Effector memory CD4-positive, alpha-beta T cell (primary cell): Measurements from ENCODE around the gene TRABD2B.

Experiments used
- DNase-seq, 3 donors: peaks; one replicate each; pipeline ENCODE4 v3.0.0-alpha.2; 2020
- H3K27ac ChIP-seq: 2 replicates; pipeline ENCODE4 v1.7.0; 2013; ENCODE audit warnings: mild to moderate bottlenecking, low read length, moderate library complexity; ENCODE audit not compliant: insufficient read depth, poor library complexity, severe bottlenecking
- H3K27me3 ChIP-seq: replicated peaks from 2 replicates; pipeline ENCODE4 v1.7.0; 2013; ENCODE audit warnings: mild to moderate bottlenecking, low read length; ENCODE audit not compliant: insufficient read depth, control insufficient read depth, poor library complexity, severe bottlenecking
- H3K36me3 ChIP-seq: 2 replicates; pipeline ENCODE4 v1.7.0; 2013; ENCODE audit warnings: mild to moderate bottlenecking, low read length, moderate library complexity; ENCODE audit not compliant: control insufficient read depth, insufficient read depth
- H3K4me1 ChIP-seq: 2 replicates; pipeline ENCODE4 v1.7.0; 2013; ENCODE audit warnings: low read length, mild to moderate bottlenecking; ENCODE audit not compliant: control insufficient read depth, insufficient read depth, poor library complexity, severe bottlenecking
- H3K4me3 ChIP-seq: 2 replicates; pipeline ENCODE4 v1.7.0; 2013; ENCODE audit warnings: low read length, low read depth, mild to moderate bottlenecking; ENCODE audit not compliant: insufficient read depth, poor library complexity, severe bottlenecking
- H3K9me3 ChIP-seq: 2 replicates; pipeline ENCODE4 v1.7.0; 2013; ENCODE audit warnings: mild to moderate bottlenecking, low read length, moderate library complexity; ENCODE audit not compliant: control insufficient read depth

TRABD2B gene

DNA sequence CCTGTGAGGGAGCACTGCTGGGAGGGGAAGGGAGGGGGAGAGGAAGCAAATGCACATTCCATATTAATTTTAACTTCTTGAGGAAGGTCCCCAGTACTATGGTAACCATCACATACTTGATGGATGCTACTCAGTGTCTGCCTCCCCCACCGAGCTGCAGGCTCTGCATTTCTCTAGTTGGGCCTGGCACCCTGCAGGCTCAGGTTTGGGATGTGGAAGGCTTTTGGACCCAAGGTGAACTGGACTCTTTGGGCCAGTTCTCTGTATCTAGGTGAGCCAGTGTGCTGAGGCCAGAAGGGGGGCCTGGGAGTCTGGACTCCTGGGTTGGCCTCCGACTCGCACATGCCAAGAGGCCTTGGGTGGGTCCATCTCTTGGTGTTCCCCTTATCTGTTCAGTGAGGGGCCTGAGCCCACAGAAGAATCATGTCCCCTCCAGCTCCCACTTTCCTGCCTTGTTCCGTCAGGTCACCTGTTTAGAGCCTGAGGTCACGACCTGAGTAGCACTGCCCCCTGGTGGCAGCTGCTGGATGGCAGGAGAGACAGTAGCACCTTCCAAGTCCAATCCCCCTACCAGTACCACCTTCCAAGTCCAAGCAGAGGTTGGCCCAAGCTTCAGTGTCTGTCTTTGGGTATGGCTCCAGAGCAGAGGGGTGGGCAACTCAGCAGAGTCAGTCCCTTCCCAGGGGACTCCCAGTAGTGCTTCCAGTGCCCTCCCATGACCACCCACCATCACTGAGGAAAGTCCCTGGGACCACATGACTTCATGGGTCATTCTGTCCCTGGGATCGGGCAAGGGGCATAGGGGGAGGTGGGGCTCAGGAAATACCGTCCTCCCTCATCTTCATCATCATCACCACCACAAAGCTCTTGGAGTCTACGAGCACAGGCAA, 241.8 kb downstream of the TRABD2B start:
- no peak overlapping the region for H3K4me3 ChIP-seq
- H3K27ac ChIP-seq: no peak overlapping the region
- DNase-seq: peak in 2 of 3 donors; percentile 3 to 18
- H3K4me1 ChIP-seq: no peaks in the 10 kb centered on the region
- H3K27me3 ChIP-seq: no peaks in the 10 kb centered on the region
- H3K9me3 ChIP-seq: no peaks in the 10 kb centered on the region
- H3K36me3 ChIP-seq: no peaks in the 10 kb centered on the region

DNA sequence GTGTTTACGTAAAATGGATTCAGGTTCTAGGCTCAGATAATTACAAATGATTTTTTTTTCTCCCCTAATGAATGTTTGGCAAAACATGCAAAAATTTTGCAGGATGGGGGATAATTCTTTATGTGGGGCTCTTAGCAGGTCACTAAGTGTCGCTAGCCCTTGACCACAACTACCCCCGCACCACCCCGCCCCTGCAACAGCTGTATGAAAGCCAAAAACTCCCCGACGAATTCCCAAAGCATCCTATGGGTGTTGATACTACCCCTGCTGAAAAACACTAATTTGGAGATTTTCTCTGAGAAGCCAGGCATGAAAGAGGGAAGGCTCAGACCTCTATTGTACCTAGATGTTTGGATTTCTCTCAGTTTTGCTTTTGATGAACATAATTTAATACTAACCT, 243.0 kb downstream of the TRABD2B start:
- DNase-seq: no peak
- Histone ChIP-seq H3K4me3 (no peak overlapping the region), H3K36me3 (no peaks in the 10 kb centered on the region), H3K9me3 (no peaks in the 10 kb centered on the region), H3K27me3 (no peaks in the 10 kb centered on the region), H3K4me1 (no peaks in the 10 kb centered on the region), H3K27ac (no peak overlapping the region)

- no peak overlapping the region for H3K27ac ChIP-seq
- no peak for DNase-seq
- no peak overlapping the region for H3K4me3 ChIP-seq
- no peaks in the 10 kb centered on the region for H3K27me3 ChIP-seq
- H3K36me3 ChIP-seq: no peaks in the 10 kb centered on the region
- H3K4me1 ChIP-seq: no peaks in the 10 kb centered on the region
- H3K9me3 ChIP-seq: no peaks in the 10 kb centered on the region
Measured at GRCh38 chr1:47753808-47754207, 243.4 kb downstream of the TRABD2B start.

- Histone ChIP-seq H3K27ac (no peak overlapping the region), H3K36me3 (no peaks in the 10 kb centered on the region), H3K9me3 (no peaks in the 10 kb centered on the region), H3K4me1 (no peaks in the 10 kb centered on the region), H3K27me3 (no peaks in the 10 kb centered on the region), H3K4me3 (no peak overlapping the region)
- DNase-seq: no peak
Measured at GRCh38 chr1:47752559-47752958, 244.6 kb downstream of the TRABD2B start.

- no peaks in the 10 kb centered on the region for H3K9me3 ChIP-seq
- DNase-seq: no peak
- no peaks in the 10 kb centered on the region for H3K36me3 ChIP-seq
- no peaks in the 10 kb centered on the region for H3K4me1 ChIP-seq
- H3K27ac ChIP-seq: no peak overlapping the region
- no peaks in the 10 kb centered on the region for H3K27me3 ChIP-seq
- no peak overlapping the region for H3K4me3 ChIP-seq
Measured at GRCh38 chr1:47751996-47752451, 245.2 kb downstream of the TRABD2B start.

- Histone ChIP-seq H3K27me3 (no peaks in the 10 kb centered on the region), H3K4me3 (no peak overlapping the region), H3K36me3 (no peaks in the 10 kb centered on the region), H3K9me3 (no peaks in the 10 kb centered on the region), H3K4me1 (no peaks in the 10 kb centered on the region), H3K27ac (no peak overlapping the region)
- no peak for DNase-seq
Measured at GRCh38 chr1:47751193-47751592, 246.0 kb downstream of the TRABD2B start.

DNA sequence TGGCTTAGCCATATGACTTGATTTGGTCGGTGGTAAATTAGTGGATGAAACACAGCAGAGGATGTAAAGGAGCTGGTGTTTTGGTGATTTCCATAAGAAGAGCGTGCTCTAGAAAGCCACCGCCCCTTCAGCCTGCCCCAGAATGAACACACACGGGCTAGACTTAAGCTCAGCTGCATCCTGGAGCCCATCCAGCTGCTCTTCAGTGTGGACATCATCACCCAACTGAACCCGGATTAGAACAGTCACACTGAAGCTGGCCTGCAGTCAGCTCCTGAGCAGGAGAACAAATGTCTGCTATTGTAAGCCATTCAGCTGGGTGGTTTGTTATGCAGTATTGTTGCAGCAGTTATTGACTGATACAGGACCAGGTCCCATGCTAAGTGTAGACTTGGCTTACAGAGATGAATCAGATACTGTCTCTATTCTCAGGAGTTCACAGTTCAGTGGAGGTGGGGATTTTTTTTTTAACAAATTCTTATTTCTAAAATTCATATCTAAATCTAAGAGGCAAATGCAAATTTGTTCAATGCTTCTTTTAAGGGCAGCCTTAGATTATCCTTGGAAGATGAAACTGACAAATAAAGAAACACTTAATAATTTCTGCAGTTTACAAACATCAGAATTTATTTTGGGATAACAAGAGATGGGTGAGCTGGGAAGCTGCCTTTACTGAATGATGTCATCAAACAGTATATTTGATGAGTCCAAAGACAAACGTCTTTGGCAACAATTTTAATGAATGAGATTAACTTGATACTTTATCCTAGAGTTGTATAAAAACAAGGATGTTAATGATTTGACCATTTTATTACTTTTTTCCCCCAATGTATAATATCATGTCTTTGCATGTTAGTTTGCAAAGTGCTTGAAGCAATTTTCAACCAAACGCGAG, 251.2 kb downstream of the TRABD2B start:
- Histone ChIP-seq H3K4me3 (no peak overlapping the region), H3K27ac (no peak overlapping the region), H3K4me1 (no peaks in the 10 kb centered on the region), H3K9me3 (no peaks in the 10 kb centered on the region), H3K36me3 (no peaks in the 10 kb centered on the region), H3K27me3 (no peaks in the 10 kb centered on the region)
- no peak for DNase-seq

GRCh38 chr1:47742890-47743760, 254.1 kb downstream of the TRABD2B start:
- Histone ChIP-seq H3K9me3 (no peaks in the 10 kb centered on the region), H3K36me3 (no peaks in the 10 kb centered on the region)

GRCh38 chr1:47738560-47739182, 258.5 kb downstream of the TRABD2B start:
- DNase-seq: no peak
- no peaks in the 10 kb centered on the region for H3K36me3 ChIP-seq
- no peaks in the 10 kb centered on the region for H3K9me3 ChIP-seq
- H3K4me3 ChIP-seq: no peak overlapping the region
- H3K27me3 ChIP-seq: peaks cover 3% of the 10 kb centered on the region
- no peaks in the 10 kb centered on the region for H3K4me1 ChIP-seq
- no peak overlapping the region for H3K27ac ChIP-seq

More at GRCh38 chr1:47742890-47743760, 254.1 kb downstream of the TRABD2B start:
- DNase-seq: no peak
- peaks cover 3% of the 10 kb centered on the region for H3K27me3 ChIP-seq
- no peaks in the 10 kb centered on the region for H3K4me1 ChIP-seq
- no peak overlapping the region for H3K27ac ChIP-seq
- H3K4me3 ChIP-seq: no peak overlapping the region
